Heart right ventricle (tissue), 16 donors: ENCODE data around the gene ZDHHC18. TPM values are rescaled to one million over a fixed set of nuclear protein-coding genes. Genes with fewer than 3 reads are reported as not detected.

Experiments
- ATAC-seq, 8 donors: fragments of 200-7000 bp; cut with Tn5 transposase; one replicate each; pipeline ENCODE4 v1.9.1; 2020; ENCODE audit warnings: mild to moderate bottlenecking in 8 of 8, moderate library complexity in 8 of 8, moderate number of reproducible peaks in 1 of 8
- DNase-seq, 2 donors: peaks; one replicate each; pipeline ENCODE4 v3.0.0-alpha.2; 2020
- H3K27ac ChIP-seq, 10 donors: fragments of 200-600 bp; sonication (generic) in 2 of 10; one replicate each; pipeline versions ENCODE4 v1.5.0 to v1.8.0; 2020 to 2022; ENCODE audit warnings: mild to moderate bottlenecking in 3 of 10
- H3K27me3 ChIP-seq, 7 donors: fragments of 200-600 bp; one replicate each; pipeline ENCODE4 v1.8.0; 2021 to 2022; ENCODE audit warnings: mild to moderate bottlenecking in 2 of 7
- H3K36me3 ChIP-seq, 9 donors: fragments of 200-600 bp; sonication (generic) in 1 of 9; one replicate each; pipeline versions ENCODE4 v1.5.0 to v1.8.0; 2020 to 2022; ENCODE audit warnings: mild to moderate bottlenecking in 2 of 9
- H3K4me1 ChIP-seq, 9 donors: fragments of 200-600 bp; sonication (generic) in 1 of 9; one replicate each; pipeline versions ENCODE4 v1.5.0 to v1.8.0; 2020 to 2022; ENCODE audit warnings: mild to moderate bottlenecking in 4 of 9
- H3K4me3 ChIP-seq, 10 donors: fragments of 200-600 bp; sonication (generic) in 2 of 10; one replicate each; pipeline versions ENCODE4 v1.5.0 to v1.8.0; 2020 to 2022; ENCODE audit warnings: mild to moderate bottlenecking in 7 of 10, moderate library complexity in 2 of 10
- H3K9me3 ChIP-seq, 11 donors: fragments of 200-600 bp in 10 of 11; sonication (generic) in 2 of 11; one replicate each; pipeline versions ENCODE4 v1.5.0 to v1.8.0; 2013 to 2022; ENCODE audit warnings: mild to moderate bottlenecking in 2 of 11, control low read depth in 1 of 11, moderate library complexity in 1 of 11
- CTCF ChIP-seq, 9 donors: fragments of 200-600 bp; sonication (generic) in 2 of 9; IDR thresholded peaks; one replicate each; pipeline versions ENCODE4 v1.5.0 to v1.8.0; 2021 to 2022; ENCODE audit warnings: antibody characterized with exemption in 9 of 9, mild to moderate bottlenecking in 5 of 9, moderate library complexity in 1 of 9
- whole genome bisulfite sequencing, 2 donors: extraction: QIAGEN DNeasy Blood & Tissue Kit; methylation state at CpG; one replicate each; pipeline ENCODE4 v1.1.7; 2013; ENCODE audit warnings: inconsistent platforms in 1 of 2; 5-methylcytosine and 5-hydroxymethylcytosine counted together
- intact Hi-C, 10 donors: fragments of 100-400 bp; cut with DNase I; formaldehyde crosslinking; loops; one replicate each; pipeline versions ENCODE4 v1.11.1 to v1.14.2; 2022
- polyA plus RNA-seq, 2 donors: library from polyadenylated mRNA; stranded (reverse); fragments of 200-250 nt; gene quantifications; one replicate each; pipeline ENCODE4 v1.2.3, GENCODE V29; 2013
- total RNA-seq, 10 donors: library from RNA; stranded (reverse); fragmentation: NEBNext Ultra II Directional in 3 of 10; extraction: Animal tissue kit (Norgen Biotek cat#: 25700) in 3 of 10; gene quantifications; one replicate each; pipeline versions ENCODE4 v1.2.1 to v1.2.4, GENCODE V29; 2021 to 2023
- donor health status: Arrhythmogenic right ventricular cardiomyopathy.
- donor health status: ischemic (EF 13 %, LVEDD 7.1; RV severe dilation, severe dysfunction).
- donor health status: healthy with polysubstance abuse.
- donor health status: DM: no; HTN: yes; CAD: no.
- donor health status: DM: no; HTN: no; CAD: no.
- donor health status: ischemic (EF 25% LVEDD 6.9; RV normal size, moderate dysfunction).
- donor health status: ischemic (EF 25% LVEDD 5.7; RV mildly dilated, moderate dysfunction).
- donor health status: healthy.
- donor health status: DM: yes; HTN: yes; CAD: no.
- donor health status: Ischemic cardiomyopathy.
- donor health status: ischemic (EF 35%, LVEDD 5.7; RV mildly dilated, moderate dysfunction).
- donor health status: nonischemic (EF 11% LVEDD 7.7; RV severe dilation, severe dysfunction).
- donor health status: DM: yes; HTN: yes; CAD: no.
- donor health status: PGD.
- donor health status: ischemic (EF 29% LVEDD 5.4; RV normal size, mild dysfunction).
- donor health status: nonischemic (EF 23%, LVEDD 6.1; RV moderate dilation, normal function).

Gene ZDHHC18
- total and polyA plus RNA-seq, 12 donors, result 7.4 to 19.1 (median 11.8) TPM

GRCh38 chr1:26858891-26859640 is 32.6 kb downstream of the ZDHHC18 start:
- H3K27ac ChIP-seq, result no peak overlapping the region
- no peak overlapping the region for H3K4me3 ChIP-seq
- H3K27me3 ChIP-seq, result no peaks in the 10 kb centered on the region
- peaks cover 0 to 43% (median 10%) of the 10 kb centered on the region in 9 donors for H3K36me3 ChIP-seq
- 92 to 95% methylated on average over 7 of the region's 7 CpGs for WGBS, 2 donors
- DNase-seq (no peak), ATAC-seq (no peak)
- peaks cover 0 to 8% (median 5%) of the 10 kb centered on the region in 9 donors for H3K4me1 ChIP-seq
- intact Hi-C loops, result no loop called here
- TF ChIP-seq CTCF (IDR thresholded peaks at IDR 0.05), result no peak
- H3K9me3 ChIP-seq, result no peaks in the 10 kb centered on the region

GRCh38 chr1:26861286-26861701 is 34.8 kb downstream of the ZDHHC18 start:
- no peak for TF ChIP-seq CTCF (IDR thresholded peaks at IDR 0.05)
- Histone ChIP-seq H3K4me1 (peaks cover 0 to 22% (median 15%) of the 10 kb centered on the region in 9 donors), H3K27me3 (no peaks in the 10 kb centered on the region), H3K4me3 (no peak overlapping the region), H3K9me3 (no peaks in the 10 kb centered on the region), H3K27ac (no peak overlapping the region), H3K36me3 (peaks cover 0 to 21% (median 0%) of the 10 kb centered on the region in 9 donors)
- DNase-seq (no peak), ATAC-seq (no peak)
- intact Hi-C loops, result no loop called here
- WGBS, 2 donors, result 76 to 77% methylated on average over 5 of the region's 5 CpGs

- WGBS, 2 donors, result 82 to 87% methylated on average over 7 of the region's 7 CpGs
- Histone ChIP-seq H3K9me3 (no peaks in the 10 kb centered on the region), H3K4me1 (peaks cover 0 to 22% (median 15%) of the 10 kb centered on the region in 9 donors), H3K27me3 (no peaks in the 10 kb centered on the region), H3K36me3 (peaks cover 0 to 15% (median 0%) of the 10 kb centered on the region in 9 donors), H3K27ac (no peak overlapping the region), H3K4me3 (no peak overlapping the region)
- intact Hi-C loops, result no loop called here
- no peak for TF ChIP-seq CTCF (IDR thresholded peaks at IDR 0.05)
- ATAC-seq, result no peak
- DNase-seq, result no peak
Observed at GRCh38 chr1:26861889-26862378, 35.4 kb downstream of the ZDHHC18 start.

GRCh38 chr1:26862781-26863684 is 36.5 kb downstream of the ZDHHC18 start, which contains the start of gene SFN:
TSS of gene SFN (plus strand) at chr1:26863149. CDS start at chr1:26863213, 64 bp downstream.
- no peaks in the 10 kb centered on the region for H3K27me3 ChIP-seq
- ATAC-seq (no peak), DNase-seq (no peak)
- peak in 1 of 9 donors; percentile 26 for TF ChIP-seq CTCF (IDR thresholded peaks at IDR 0.05)
- H3K27ac ChIP-seq, result peak within 1 kb of the TSS in 1 of 10 donors; percentile 96
- H3K36me3 ChIP-seq, result peaks cover 0 to 5% (median 0%) of the 10 kb centered on the region in 9 donors
- peaks cover 0 to 22% (median 15%) of the 10 kb centered on the region in 9 donors for H3K4me1 ChIP-seq
- WGBS, 2 donors, result 85 to 88% methylated on average over 37 of the region's 37 CpGs
- peak within 1 kb of the TSS in 7 of 10 donors; percentile 45 to 78 (median 72) for H3K4me3 ChIP-seq
- no peaks in the 10 kb centered on the region for H3K9me3 ChIP-seq
- intact Hi-C loops, result no loop called here
